ENCODE results near the gene TCF7L1. TPM values are rescaled to one million over a fixed set of nuclear protein-coding genes. Genes with fewer than 3 reads are reported as not detected.
A peak's percentile ranks its signal among the peaks of the same experiment; 100 is the strongest.

Gene TCF7L1
- not detected for total RNA-seq

DNA sequence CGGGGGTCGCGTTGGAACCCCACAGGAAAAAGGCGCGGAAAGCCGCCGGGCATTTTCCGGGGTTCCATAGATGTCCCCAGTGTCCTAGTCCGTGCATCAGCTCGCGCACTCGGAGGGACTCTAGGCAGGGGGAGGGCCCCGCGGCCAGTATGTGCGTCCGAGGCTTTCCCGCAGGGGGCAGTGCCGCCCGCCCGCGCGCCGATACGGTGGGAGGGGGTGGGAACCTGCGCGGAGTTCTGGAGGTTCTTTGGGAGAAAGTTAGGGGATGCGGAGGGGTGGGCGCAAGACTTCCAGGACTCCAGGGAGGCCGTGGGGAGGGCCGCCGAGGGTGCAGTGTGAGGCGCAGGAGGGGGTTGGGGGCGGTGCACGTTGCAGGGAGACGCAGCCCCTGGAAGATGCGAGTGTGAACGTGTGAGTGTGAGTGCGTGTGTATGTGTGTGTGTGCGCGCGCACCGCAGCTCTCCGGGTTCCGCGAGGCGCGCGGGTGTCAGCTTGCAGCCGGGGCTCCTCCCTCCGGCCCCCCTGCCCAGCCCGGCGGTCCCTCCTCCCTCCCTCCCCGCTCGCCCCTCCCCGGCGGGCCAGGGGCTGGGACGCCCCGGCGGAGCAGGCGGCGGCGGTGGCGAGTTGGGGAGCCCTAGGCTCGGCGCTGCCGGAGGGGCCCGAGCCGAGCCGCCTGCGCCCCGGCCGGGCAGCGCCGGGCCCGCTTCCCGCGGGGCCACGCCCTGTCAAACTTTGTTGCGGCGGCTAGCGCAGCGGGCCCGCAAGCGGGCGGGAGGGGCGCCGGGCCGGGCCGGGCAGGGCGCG lies at the start of gene TCF7L1:
Gene TCF7L1 (plus strand): TSS at position 559 of the 804 bp plus-strand sequence. CDS start 293 bp downstream, outside the sequence.
- peak; percentile 59 for DNase-seq
- Mint-ChIP-seq H3K27me3 (peaks cover 75% of the 10 kb centered on the region), H3K4me3 (peak within 1 kb of the TSS; percentile 66), H3K9me3 (ENCODE audit: low read depth) (no peaks in the 10 kb centered on the region), H3K27ac (no peak within 1 kb of the TSS), H3K36me3 (no peaks in the 10 kb centered on the region), H3K4me1 (peaks cover 8% of the 10 kb centered on the region)
- CTCF ChIA-PET = interaction anchor here (1.1 to 1.8 kb wide), 4 partner anchors 49 to 168 kb away, joined by 3 to 6 read pairs (median 4); no protein-coding TSS in a partner anchor
- ATAC-seq = peak; percentile 74

GRCh38 chr2:85085563-85085962 lies 47.6 kb upstream of the TCF7L1 start:
- no peak overlapping the region for H3K27ac Mint-ChIP-seq
- H3K4me1 Mint-ChIP-seq = no peaks in the 10 kb centered on the region
- H3K9me3 Mint-ChIP-seq (ENCODE audit: low read depth) = peaks cover 3% of the 10 kb centered on the region
- DNase-seq (no peak), ATAC-seq (no peak)
- peaks cover 30% of the 10 kb centered on the region for H3K27me3 Mint-ChIP-seq
- CTCF ChIA-PET = no interaction called here
- no peak overlapping the region for H3K4me3 Mint-ChIP-seq
- H3K36me3 Mint-ChIP-seq = no peaks in the 10 kb centered on the region

GRCh38 chr2:85087541-85087940 lies 45.7 kb upstream of the TCF7L1 start:
- Mint-ChIP-seq H3K27ac (no peak overlapping the region), H3K4me1 (no peaks in the 10 kb centered on the region), H3K36me3 (no peaks in the 10 kb centered on the region), H3K9me3 (ENCODE audit: low read depth) (peaks cover 2% of the 10 kb centered on the region), H3K4me3 (no peak overlapping the region), H3K27me3 (peaks cover 21% of the 10 kb centered on the region)
- CTCF ChIA-PET = no interaction called here
- DNase-seq (no peak), ATAC-seq (no peak)

DNA sequence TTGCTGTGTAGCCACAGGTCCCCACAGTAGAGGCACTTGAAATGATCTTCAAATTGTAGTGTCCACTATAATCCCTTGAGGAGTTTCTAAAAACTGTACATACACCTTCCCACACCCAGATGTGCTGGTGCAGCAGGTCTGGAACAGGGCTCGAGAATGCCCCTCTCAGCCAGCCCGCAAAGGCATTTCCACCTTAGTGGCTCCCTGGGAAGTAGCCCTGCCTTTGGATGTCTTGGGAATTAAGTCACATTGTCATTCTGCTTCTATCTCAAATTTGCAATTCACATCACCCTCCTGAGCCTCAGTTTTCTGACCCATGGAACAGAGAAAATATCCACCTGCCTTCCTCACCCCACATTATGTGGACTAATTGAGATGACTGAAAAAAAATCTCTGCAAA lies 44.3 kb upstream of the TCF7L1 start:
- H3K4me3 Mint-ChIP-seq = no peak overlapping the region
- no peaks in the 10 kb centered on the region for H3K9me3 Mint-ChIP-seq (ENCODE audit: low read depth)
- peaks cover 13% of the 10 kb centered on the region for H3K27me3 Mint-ChIP-seq
- ATAC-seq (no peak), DNase-seq (no peak)
- CTCF ChIA-PET = no interaction called here
- H3K27ac Mint-ChIP-seq = no peak overlapping the region
- H3K36me3 Mint-ChIP-seq = no peaks in the 10 kb centered on the region
- no peaks in the 10 kb centered on the region for H3K4me1 Mint-ChIP-seq

GRCh38 chr2:85089585-85089984 lies 43.6 kb upstream of the TCF7L1 start:
- ATAC-seq (no peak), DNase-seq (no peak)
- peaks cover 11% of the 10 kb centered on the region for H3K27me3 Mint-ChIP-seq
- no peaks in the 10 kb centered on the region for H3K4me1 Mint-ChIP-seq
- H3K4me3 Mint-ChIP-seq = no peak overlapping the region
- H3K27ac Mint-ChIP-seq = no peak overlapping the region
- H3K9me3 Mint-ChIP-seq (ENCODE audit: low read depth) = no peaks in the 10 kb centered on the region
- H3K36me3 Mint-ChIP-seq = no peaks in the 10 kb centered on the region
- CTCF ChIA-PET = no interaction called here

- ATAC-seq = no peak
- Mint-ChIP-seq H3K4me1 (no peaks in the 10 kb centered on the region), H3K27ac (no peak overlapping the region), H3K36me3 (no peaks in the 10 kb centered on the region), H3K9me3 (ENCODE audit: low read depth) (no peaks in the 10 kb centered on the region), H3K27me3 (peaks cover 16% of the 10 kb centered on the region), H3K4me3 (no peak overlapping the region)
- no peak for DNase-seq
- CTCF ChIA-PET = interaction anchor here (0.6 kb wide), 1 partner anchor 21 kb away, joined by 3 read pairs; no protein-coding TSS in a partner anchor
These were observed 41.4 kb upstream of the TCF7L1 start for GRCh38 chr2:85091838-85092237.

- no peak for ATAC-seq
- CTCF ChIA-PET = interaction anchor here (0.7 kb wide), 1 partner anchor 39 kb away, joined by 3 read pairs; no protein-coding TSS in a partner anchor
- no peak for DNase-seq
- H3K9me3 Mint-ChIP-seq (ENCODE audit: low read depth) = no peaks in the 10 kb centered on the region
- no peak overlapping the region for H3K27ac Mint-ChIP-seq
- peaks cover 22% of the 10 kb centered on the region for H3K27me3 Mint-ChIP-seq
- H3K4me3 Mint-ChIP-seq = no peak overlapping the region
- H3K36me3 Mint-ChIP-seq = no peaks in the 10 kb centered on the region
- H3K4me1 Mint-ChIP-seq = no peaks in the 10 kb centered on the region
These were observed 38.1 kb upstream of the TCF7L1 start for GRCh38 chr2:85095094-85095493.

DNA sequence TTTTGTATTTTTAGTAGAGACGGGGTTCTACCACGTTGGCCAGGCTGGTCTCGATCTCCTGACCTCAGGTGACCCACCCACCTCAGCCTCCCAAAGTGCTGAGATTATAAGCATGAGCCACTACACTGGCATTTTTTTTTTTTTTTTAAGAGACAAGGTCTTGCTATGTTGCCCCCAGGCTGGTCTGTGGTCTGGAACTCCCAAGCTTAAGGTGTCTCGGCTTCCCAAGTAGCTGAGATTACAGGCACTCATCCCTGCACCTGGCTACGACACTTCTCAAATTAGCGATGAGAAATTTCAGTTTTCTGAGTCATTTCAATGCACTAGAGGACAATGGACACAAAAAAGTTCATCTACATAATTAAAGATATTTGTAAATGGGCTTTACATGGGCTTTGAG lies 36.6 kb upstream of the TCF7L1 start:
- CTCF ChIA-PET = no interaction called here
- H3K4me1 Mint-ChIP-seq = no peaks in the 10 kb centered on the region
- DNase-seq (no peak), ATAC-seq (no peak)
- no peak overlapping the region for H3K27ac Mint-ChIP-seq
- H3K9me3 Mint-ChIP-seq (ENCODE audit: low read depth) = no peaks in the 10 kb centered on the region
- H3K4me3 Mint-ChIP-seq = no peak overlapping the region
- H3K27me3 Mint-ChIP-seq = peaks cover 28% of the 10 kb centered on the region
- no peaks in the 10 kb centered on the region for H3K36me3 Mint-ChIP-seq

- no peak overlapping the region for H3K4me3 Mint-ChIP-seq
- ATAC-seq (no peak), DNase-seq (no peak)
- no peaks in the 10 kb centered on the region for H3K9me3 Mint-ChIP-seq (ENCODE audit: low read depth)
- peaks cover 13% of the 10 kb centered on the region for H3K27me3 Mint-ChIP-seq
- H3K4me1 Mint-ChIP-seq = no peaks in the 10 kb centered on the region
- CTCF ChIA-PET = no interaction called here
- H3K27ac Mint-ChIP-seq = no peak overlapping the region
- no peaks in the 10 kb centered on the region for H3K36me3 Mint-ChIP-seq
These were observed 29.0 kb upstream of the TCF7L1 start for GRCh38 chr2:85104228-85104627.

DNA sequence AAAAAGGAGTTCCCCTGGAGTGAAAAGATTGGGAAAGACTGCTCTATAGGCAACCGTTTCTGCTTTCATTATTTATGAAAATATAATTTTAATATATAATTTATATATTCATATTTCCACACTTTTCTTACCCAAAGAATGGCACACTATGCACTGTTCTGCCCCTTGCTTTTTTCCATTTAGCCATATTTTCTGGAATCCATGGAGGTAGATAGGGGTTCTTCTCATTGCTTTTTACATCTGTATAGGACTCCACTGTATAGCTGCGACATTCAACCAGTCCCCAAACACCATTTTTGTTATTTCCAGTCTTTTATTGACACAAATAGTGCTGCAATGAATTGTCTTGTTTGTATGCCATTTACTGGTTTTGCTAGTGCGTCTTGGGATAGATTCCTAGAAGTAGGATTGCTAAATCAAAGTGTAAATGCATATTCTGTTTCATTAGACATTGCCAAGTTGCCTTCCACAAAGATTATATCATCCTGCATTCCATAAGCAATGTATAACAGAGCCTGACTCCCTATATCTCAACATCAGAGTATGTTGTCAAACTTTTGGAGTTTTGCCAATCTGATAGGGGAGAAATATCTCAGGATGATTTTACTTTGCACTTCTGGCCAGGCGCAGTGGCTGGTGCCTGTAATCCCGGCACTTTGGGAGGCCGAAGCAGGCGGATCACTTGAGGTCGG lies 26.6 kb upstream of the TCF7L1 start:
- ATAC-seq (no peak), DNase-seq (no peak)
- H3K27me3 Mint-ChIP-seq = peaks cover 11% of the 10 kb centered on the region
- H3K9me3 Mint-ChIP-seq (ENCODE audit: low read depth) = no peaks in the 10 kb centered on the region
- no peak overlapping the region for H3K27ac Mint-ChIP-seq
- CTCF ChIA-PET = interaction anchor here (0.8 kb wide), 1 partner anchor 125 kb away, joined by 3 read pairs; no protein-coding TSS in a partner anchor
- no peak overlapping the region for H3K4me3 Mint-ChIP-seq
- no peaks in the 10 kb centered on the region for H3K4me1 Mint-ChIP-seq
- no peaks in the 10 kb centered on the region for H3K36me3 Mint-ChIP-seq

- Mint-ChIP-seq H3K36me3 (no peaks in the 10 kb centered on the region), H3K27me3 (peaks cover 23% of the 10 kb centered on the region), H3K9me3 (ENCODE audit: low read depth) (no peaks in the 10 kb centered on the region), H3K27ac (no peak overlapping the region), H3K4me3 (no peak overlapping the region), H3K4me1 (no peaks in the 10 kb centered on the region)
- no peak for ATAC-seq
- DNase-seq = no peak
- CTCF ChIA-PET = no interaction called here
These were observed 22.1 kb upstream of the TCF7L1 start for GRCh38 chr2:85110991-85111560.

DNA sequence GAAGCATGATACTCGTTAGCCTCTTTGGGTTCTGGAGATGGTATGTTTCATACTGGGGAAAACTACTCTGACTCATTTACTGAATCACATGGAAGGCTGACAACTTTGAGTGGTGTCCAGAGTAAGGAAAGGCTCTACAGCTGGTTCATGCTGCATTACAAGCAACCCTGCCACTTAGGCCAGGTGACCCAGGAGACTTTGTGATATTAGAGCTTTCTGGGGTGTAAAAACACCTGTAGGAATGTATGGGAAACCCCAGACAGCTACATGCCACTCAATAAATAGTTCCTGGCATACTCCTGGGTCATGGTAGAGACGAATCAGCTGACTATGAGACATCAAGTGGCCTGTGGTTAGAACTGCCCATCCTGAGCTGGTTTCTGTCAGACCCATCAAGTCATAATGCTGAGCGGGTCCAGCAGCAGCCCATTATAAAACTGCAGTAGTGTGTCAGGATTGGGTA lies 21.3 kb upstream of the TCF7L1 start:
- H3K4me1 Mint-ChIP-seq = no peaks in the 10 kb centered on the region
- CTCF ChIA-PET = interaction anchor here (0.9 kb wide), 1 partner anchor 187 kb away, joined by 3 read pairs; no protein-coding TSS in a partner anchor
- ATAC-seq = no peak
- no peak for DNase-seq
- H3K4me3 Mint-ChIP-seq = no peak overlapping the region
- no peaks in the 10 kb centered on the region for H3K36me3 Mint-ChIP-seq
- peaks cover 29% of the 10 kb centered on the region for H3K27me3 Mint-ChIP-seq
- H3K9me3 Mint-ChIP-seq (ENCODE audit: low read depth) = no peaks in the 10 kb centered on the region
- no peak overlapping the region for H3K27ac Mint-ChIP-seq

GRCh38 chr2:85112906-85113625 lies 20.1 kb upstream of the TCF7L1 start:
- peaks cover 35% of the 10 kb centered on the region for H3K27me3 Mint-ChIP-seq
- no peaks in the 10 kb centered on the region for H3K36me3 Mint-ChIP-seq
- no peak overlapping the region for H3K27ac Mint-ChIP-seq
- DNase-seq = no peak
- no peak for ATAC-seq
- no peaks in the 10 kb centered on the region for H3K9me3 Mint-ChIP-seq (ENCODE audit: low read depth)
- CTCF ChIA-PET = interaction anchor here (0.9 kb wide), 1 partner anchor 21 kb away, joined by 3 read pairs; no protein-coding TSS in a partner anchor
- no peak overlapping the region for H3K4me3 Mint-ChIP-seq
- no peaks in the 10 kb centered on the region for H3K4me1 Mint-ChIP-seq

Data from activated CD8-positive, alpha-beta memory T cell treated with anti-CD3 and anti-CD28 coated beads, Interleukin-2, amount 10 ng/mL, durations not matched to agents 7 days and 5 days (primary cell).